ENCODE data around the gene AMFR.

Gene AMFR

DNA sequence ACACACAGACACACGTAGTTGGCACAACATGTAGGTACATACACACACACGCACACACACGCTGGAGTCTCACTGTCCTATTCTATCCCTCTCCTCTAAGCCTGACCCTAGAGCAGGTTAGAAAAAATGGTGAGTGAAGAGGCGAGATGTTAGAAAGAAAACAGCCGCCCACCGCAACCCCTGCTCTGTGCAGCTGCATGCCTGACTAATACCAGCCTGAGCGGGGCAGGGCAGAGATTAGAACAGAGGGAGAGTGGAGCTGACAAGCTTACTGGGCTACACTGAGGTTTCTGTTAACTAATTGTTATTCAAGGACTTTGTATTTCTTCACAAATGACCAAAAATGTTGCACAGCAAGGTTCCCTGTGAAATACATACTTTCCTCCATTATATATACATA lies 59.8 kb downstream of the AMFR start:
- H2AFZ ChIP-seq (ENCODE audit: low read length), result no peak overlapping the region
- H3K27me3 ChIP-seq (ENCODE audit: insufficient read depth, low read length), result no peaks in the 10 kb centered on the region
- no peak overlapping the region for H3K4me3 ChIP-seq (ENCODE audit: low read depth, low read length, poor library complexity, severe bottlenecking)
- H3K4me1 ChIP-seq (ENCODE audit: insufficient read depth, low read length, severe bottlenecking), result no peaks in the 10 kb centered on the region
- no peaks in the 10 kb centered on the region for H4K20me1 ChIP-seq (ENCODE audit: insufficient read depth, low read length)
- H3F3A ChIP-seq (ENCODE audit: insufficient read depth, low read length), result no peaks in the 10 kb centered on the region
- no peak overlapping the region for H3K4me2 ChIP-seq (ENCODE audit: low read length)
- H3K9ac ChIP-seq (ENCODE audit: low read length), result no peak overlapping the region
- H3K36me3 ChIP-seq (ENCODE audit: insufficient read depth, low read length), result peaks cover 67% of the 10 kb centered on the region
- H3K27ac ChIP-seq (ENCODE audit: low read depth, low read length, poor library complexity, severe bottlenecking), result no peak overlapping the region
- no peaks in the 10 kb centered on the region for H3K79me2 ChIP-seq (ENCODE audit: insufficient read depth, low read length)
- H3K9me2 ChIP-seq (ENCODE audit: low read depth, low read length), result no peaks in the 10 kb centered on the region
- no peaks in the 10 kb centered on the region for H3K9me3 ChIP-seq (ENCODE audit: low read length)
- TF ChIP-seq, protein P1, sequence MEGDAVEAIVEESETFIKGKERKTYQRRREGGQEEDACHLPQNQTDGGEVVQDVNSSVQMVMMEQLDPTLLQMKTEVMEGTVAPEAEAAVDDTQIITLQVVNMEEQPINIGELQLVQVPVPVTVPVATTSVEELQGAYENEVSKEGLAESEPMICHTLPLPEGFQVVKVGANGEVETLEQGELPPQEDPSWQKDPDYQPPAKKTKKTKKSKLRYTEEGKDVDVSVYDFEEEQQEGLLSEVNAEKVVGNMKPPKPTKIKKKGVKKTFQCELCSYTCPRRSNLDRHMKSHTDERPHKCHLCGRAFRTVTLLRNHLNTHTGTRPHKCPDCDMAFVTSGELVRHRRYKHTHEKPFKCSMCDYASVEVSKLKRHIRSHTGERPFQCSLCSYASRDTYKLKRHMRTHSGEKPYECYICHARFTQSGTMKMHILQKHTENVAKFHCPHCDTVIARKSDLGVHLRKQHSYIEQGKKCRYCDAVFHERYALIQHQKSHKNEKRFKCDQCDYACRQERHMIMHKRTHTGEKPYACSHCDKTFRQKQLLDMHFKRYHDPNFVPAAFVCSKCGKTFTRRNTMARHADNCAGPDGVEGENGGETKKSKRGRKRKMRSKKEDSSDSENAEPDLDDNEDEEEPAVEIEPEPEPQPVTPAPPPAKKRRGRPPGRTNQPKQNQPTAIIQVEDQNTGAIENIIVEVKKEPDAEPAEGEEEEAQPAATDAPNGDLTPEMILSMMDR (IDR thresholded peaks at IDR 0.05; ENCODE audit: low read length), result no peak
- no peak for TF ChIP-seq EZH2 (IDR thresholded peaks at IDR 0.05; ENCODE audit: borderline replicate concordance, low read length)

DNA sequence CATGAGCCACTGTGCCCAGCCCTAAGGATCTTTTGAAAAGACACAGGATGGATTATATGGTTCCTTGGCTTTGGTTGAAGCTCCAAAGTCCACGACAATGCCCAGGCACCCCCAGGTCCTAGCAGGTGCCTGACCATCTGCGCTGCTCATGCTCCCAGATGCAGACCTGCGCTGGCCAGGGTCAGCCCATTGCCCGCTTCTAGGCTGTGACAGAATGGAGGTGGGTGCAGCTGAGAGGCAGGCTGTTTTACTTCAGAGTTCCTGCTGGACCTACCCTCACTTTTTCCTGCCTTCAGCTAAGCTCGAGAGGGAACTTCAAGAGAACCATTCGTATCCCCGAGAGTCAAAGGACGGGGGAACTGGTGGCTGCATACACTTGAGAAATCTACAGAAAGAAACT lies 60.5 kb downstream of the AMFR start:
- no peak overlapping the region for H3K27ac ChIP-seq (ENCODE audit: low read depth, low read length, poor library complexity, severe bottlenecking)
- H3F3A ChIP-seq (ENCODE audit: insufficient read depth, low read length), result no peaks in the 10 kb centered on the region
- H3K9ac ChIP-seq (ENCODE audit: low read length), result no peak overlapping the region
- H3K4me1 ChIP-seq (ENCODE audit: insufficient read depth, low read length, severe bottlenecking), result no peaks in the 10 kb centered on the region
- H3K4me2 ChIP-seq (ENCODE audit: low read length), result no peak overlapping the region
- H2AFZ ChIP-seq (ENCODE audit: low read length), result no peak overlapping the region
- no peaks in the 10 kb centered on the region for H4K20me1 ChIP-seq (ENCODE audit: insufficient read depth, low read length)
- H3K4me3 ChIP-seq (ENCODE audit: low read depth, low read length, poor library complexity, severe bottlenecking), result no peak overlapping the region
- H3K36me3 ChIP-seq (ENCODE audit: insufficient read depth, low read length), result peaks cover 67% of the 10 kb centered on the region
- no peaks in the 10 kb centered on the region for H3K9me2 ChIP-seq (ENCODE audit: low read depth, low read length)
- H3K27me3 ChIP-seq (ENCODE audit: insufficient read depth, low read length), result no peaks in the 10 kb centered on the region
- H3K9me3 ChIP-seq (ENCODE audit: low read length), result no peaks in the 10 kb centered on the region
- no peak for TF ChIP-seq EZH2 (IDR thresholded peaks at IDR 0.05; ENCODE audit: borderline replicate concordance, low read length)
- TF ChIP-seq, protein P1 (IDR thresholded peaks at IDR 0.05; ENCODE audit: low read length), result no peak
- H3K79me2 ChIP-seq (ENCODE audit: insufficient read depth, low read length), result no peaks in the 10 kb centered on the region

DNA sequence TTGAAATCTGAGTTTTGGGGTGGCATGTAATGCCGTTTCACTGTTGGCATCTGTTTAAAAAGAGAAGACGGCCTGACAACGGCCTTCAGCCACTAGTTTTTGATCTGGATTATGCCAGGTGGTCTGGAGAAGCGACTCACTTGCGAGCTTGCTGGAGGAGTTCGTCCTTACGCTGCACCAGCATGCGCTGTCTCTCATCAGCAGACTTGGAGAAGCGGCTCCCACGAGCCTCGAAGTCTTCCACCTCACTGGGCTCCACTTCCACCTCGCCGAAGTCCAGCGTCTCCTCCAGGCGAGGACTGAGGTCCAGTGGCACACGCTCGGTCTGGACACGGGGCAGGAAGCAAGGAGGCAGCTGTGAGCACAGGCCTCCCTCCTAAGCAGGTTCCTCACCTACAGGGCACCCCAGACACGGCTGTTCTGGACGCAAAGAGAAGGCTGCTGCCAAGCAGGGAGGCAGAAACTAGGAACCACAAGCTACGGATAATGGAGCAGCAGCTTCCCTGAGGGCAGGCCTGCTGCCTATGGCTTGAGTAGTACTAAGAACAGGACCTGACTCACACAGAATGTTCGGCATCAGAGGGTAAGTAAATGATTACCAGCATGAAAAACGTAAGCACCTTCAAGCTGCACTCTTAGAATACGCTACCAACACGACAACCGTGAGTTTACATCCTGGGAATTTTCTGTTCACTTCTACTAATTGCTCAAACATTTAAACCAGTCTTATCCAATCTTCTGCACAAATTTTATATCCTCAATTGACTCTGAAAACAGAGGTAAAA lies 61.4 kb downstream of the AMFR start:
- Histone ChIP-seq H3K9me3 (ENCODE audit: low read length) (no peaks in the 10 kb centered on the region), H4K20me1 (ENCODE audit: insufficient read depth, low read length) (no peaks in the 10 kb centered on the region), H3K36me3 (ENCODE audit: insufficient read depth, low read length) (peaks cover 58% of the 10 kb centered on the region), H3K27ac (ENCODE audit: low read depth, low read length, poor library complexity, severe bottlenecking) (no peak overlapping the region), H3F3A (ENCODE audit: insufficient read depth, low read length) (no peaks in the 10 kb centered on the region), H3K9me2 (ENCODE audit: low read depth, low read length) (no peaks in the 10 kb centered on the region), H3K79me2 (ENCODE audit: insufficient read depth, low read length) (no peaks in the 10 kb centered on the region), H3K4me1 (ENCODE audit: insufficient read depth, low read length, severe bottlenecking) (no peaks in the 10 kb centered on the region), H3K27me3 (ENCODE audit: insufficient read depth, low read length) (no peaks in the 10 kb centered on the region), H3K9ac (ENCODE audit: low read length) (no peak overlapping the region), H3K4me3 (ENCODE audit: low read depth, low read length, poor library complexity, severe bottlenecking) (no peak overlapping the region), H3K4me2 (ENCODE audit: low read length) (no peak overlapping the region), H2AFZ (ENCODE audit: low read length) (no peak overlapping the region)
- TF ChIP-seq, protein P1 (IDR thresholded peaks at IDR 0.05; ENCODE audit: low read length), result no peak
- no peak for TF ChIP-seq EZH2 (IDR thresholded peaks at IDR 0.05; ENCODE audit: borderline replicate concordance, low read length)
